Immature natural killer cell (primary cell): ENCODE data around the gene PITRM1. TPM values are rescaled to one million over a fixed set of nuclear protein-coding genes. Genes with fewer than 3 reads are reported as not detected.

ENCODE experiments used
- DNase-seq, 3 donors: peaks; one replicate each; pipeline ENCODE4 v3.0.0; 2022; ENCODE audit warnings: mixed read lengths in 1 of 3
- H3K27ac Mint-ChIP-seq, 6 donors: one replicate each; pipeline ENCODE4 v1.8.0; 2020; ENCODE audit warnings: mixed read lengths in 6 of 6, mild to moderate bottlenecking in 5 of 6, inconsistent platforms in 4 of 6, moderate library complexity in 3 of 6
- H3K27me3 Mint-ChIP-seq, 3 donors: one replicate each; pipeline ENCODE4 v1.8.0; 2020 to 2021; ENCODE audit warnings: low read depth in 3 of 3, mild to moderate bottlenecking in 3 of 3, mixed read lengths in 3 of 3, moderate library complexity in 3 of 3, inconsistent platforms in 1 of 3
- H3K36me3 Mint-ChIP-seq, 3 donors: one replicate each; pipeline ENCODE4 v1.8.0; 2020; ENCODE audit warnings: mixed read lengths in 3 of 3, inconsistent platforms in 2 of 3, mild to moderate bottlenecking in 2 of 3
- H3K4me1 Mint-ChIP-seq, 2 donors: one replicate each; pipeline ENCODE4 v1.8.0; 2020; ENCODE audit warnings: inconsistent platforms in 2 of 2, mild to moderate bottlenecking in 2 of 2, mixed read lengths in 2 of 2, moderate library complexity in 1 of 2
- H3K4me3 Mint-ChIP-seq, 5 donors: one replicate each; pipeline ENCODE4 v1.8.0; 2020; ENCODE audit warnings: mild to moderate bottlenecking in 5 of 5, mixed read lengths in 5 of 5, inconsistent platforms in 3 of 5, moderate library complexity in 3 of 5
- H3K9me3 Mint-ChIP-seq, 6 donors: one replicate each; pipeline ENCODE4 v1.8.0; 2020; ENCODE audit warnings: mild to moderate bottlenecking in 6 of 6, mixed read lengths in 6 of 6, inconsistent platforms in 4 of 6, moderate library complexity in 3 of 6
- polyA plus RNA-seq, 3 donors: library from polyadenylated mRNA; unstranded; fragments of 300-500 nt; fragmentation: Illumina TruSeq; gene quantifications; one replicate each; pipeline ENCODE4 v1.2.3, GENCODE V29; 2021

Gene PITRM1
- polyA plus RNA-seq, 3 donors from 2014 or later, result 25.4 to 52.5 (median 35.2) TPM

- H3K36me3 Mint-ChIP-seq, result peaks cover 3 to 18% (median 4%) of the 10 kb centered on the region in 3 donors
- no peaks in the 10 kb centered on the region for H3K9me3 Mint-ChIP-seq
- H3K27me3 Mint-ChIP-seq, result peaks cover 1 to 6% (median 2%) of the 10 kb centered on the region in 3 donors
- H3K27ac Mint-ChIP-seq, result no peak overlapping the region
- H3K4me1 Mint-ChIP-seq, result no peaks in the 10 kb centered on the region
- DNase-seq, result no peak
- H3K4me3 Mint-ChIP-seq, result no peak overlapping the region
These were observed 46.3 kb downstream of the PITRM1 start for GRCh38 chr10:3126249-3126648.

GRCh38 chr10:3125527-3126170 lies 46.9 kb downstream of the PITRM1 start:
- no peaks in the 10 kb centered on the region for H3K9me3 Mint-ChIP-seq
- H3K4me1 Mint-ChIP-seq, result no peaks in the 10 kb centered on the region
- no peak for DNase-seq
- H3K4me3 Mint-ChIP-seq, result no peak overlapping the region
- H3K27me3 Mint-ChIP-seq, result peaks cover 1 to 6% (median 2%) of the 10 kb centered on the region in 3 donors
- H3K27ac Mint-ChIP-seq, result no peak overlapping the region
- peaks cover 3 to 20% (median 4%) of the 10 kb centered on the region in 3 donors for H3K36me3 Mint-ChIP-seq

GRCh38 chr10:3124412-3125175 lies 48.0 kb downstream of the PITRM1 start:
- Mint-ChIP-seq H3K4me1 (no peaks in the 10 kb centered on the region), H3K27ac (no peak overlapping the region), H3K27me3 (peaks cover 1 to 2% (median 2%) of the 10 kb centered on the region in 3 donors), H3K36me3 (peaks cover 3 to 24% (median 4%) of the 10 kb centered on the region in 3 donors), H3K4me3 (no peak overlapping the region), H3K9me3 (no peaks in the 10 kb centered on the region)
- no peak for DNase-seq

- H3K27me3 Mint-ChIP-seq, result peaks cover 0 to 2% (median 2%) of the 10 kb centered on the region in 3 donors
- no peaks in the 10 kb centered on the region for H3K4me1 Mint-ChIP-seq
- DNase-seq, result no peak
- H3K27ac Mint-ChIP-seq, result no peak overlapping the region
- no peaks in the 10 kb centered on the region for H3K9me3 Mint-ChIP-seq
- peaks cover 5 to 22% (median 6%) of the 10 kb centered on the region in 3 donors for H3K36me3 Mint-ChIP-seq
- no peak overlapping the region for H3K4me3 Mint-ChIP-seq
These were observed 48.8 kb downstream of the PITRM1 start for GRCh38 chr10:3123571-3124411.

- H3K36me3 Mint-ChIP-seq, result peaks cover 9 to 30% (median 15%) of the 10 kb centered on the region in 3 donors
- H3K27ac Mint-ChIP-seq, result no peak overlapping the region
- H3K4me1 Mint-ChIP-seq, result no peaks in the 10 kb centered on the region
These were observed 49.9 kb downstream of the PITRM1 start for GRCh38 chr10:3122486-3123205.

GRCh38 chr10:3122034-3122433 lies 50.5 kb downstream of the PITRM1 start:
- Mint-ChIP-seq H3K27me3 (peaks cover 0 to 2% (median 0%) of the 10 kb centered on the region in 3 donors), H3K27ac (no peak overlapping the region), H3K4me3 (no peak overlapping the region), H3K4me1 (no peaks in the 10 kb centered on the region), H3K36me3 (peaks cover 9 to 30% (median 15%) of the 10 kb centered on the region in 3 donors), H3K9me3 (peaks cover 0 to 1% (median 0%) of the 10 kb centered on the region in 6 donors)
- no peak for DNase-seq

More at GRCh38 chr10:3122486-3123205, 49.9 kb downstream of the PITRM1 start:
- Mint-ChIP-seq H3K4me3 (no peak overlapping the region), H3K9me3 (peaks cover 0 to 1% (median 0%) of the 10 kb centered on the region in 6 donors), H3K27me3 (peaks cover 0 to 2% (median 0%) of the 10 kb centered on the region in 3 donors)
- no peak for DNase-seq

GRCh38 chr10:3119796-3120459 lies 52.7 kb downstream of the PITRM1 start:
- no peak for DNase-seq
- no peak overlapping the region for H3K4me3 Mint-ChIP-seq
- H3K27ac Mint-ChIP-seq, result no peak overlapping the region
- peaks cover 0 to 1% (median 0%) of the 10 kb centered on the region in 6 donors for H3K9me3 Mint-ChIP-seq
- H3K36me3 Mint-ChIP-seq, result peaks cover 9 to 44% (median 15%) of the 10 kb centered on the region in 3 donors
- H3K4me1 Mint-ChIP-seq, result no peaks in the 10 kb centered on the region
- H3K27me3 Mint-ChIP-seq, result no peaks in the 10 kb centered on the region

GRCh38 chr10:3118641-3119091 lies 53.9 kb downstream of the PITRM1 start:
- Mint-ChIP-seq H3K36me3 (peaks cover 11 to 52% (median 16%) of the 10 kb centered on the region in 3 donors), H3K9me3 (peaks cover 0 to 1% (median 0%) of the 10 kb centered on the region in 6 donors), H3K4me1 (no peaks in the 10 kb centered on the region), H3K4me3 (no peak overlapping the region), H3K27ac (no peak overlapping the region), H3K27me3 (no peaks in the 10 kb centered on the region)
- DNase-seq, result no peak

GRCh38 chr10:3117486-3117885 lies 55.1 kb downstream of the PITRM1 start:
- H3K27me3 Mint-ChIP-seq, result no peaks in the 10 kb centered on the region
- peaks cover 0 to 1% (median 0%) of the 10 kb centered on the region in 6 donors for H3K9me3 Mint-ChIP-seq
- no peak overlapping the region for H3K4me3 Mint-ChIP-seq
- H3K27ac Mint-ChIP-seq, result no peak overlapping the region
- H3K4me1 Mint-ChIP-seq, result no peaks in the 10 kb centered on the region
- H3K36me3 Mint-ChIP-seq, result peaks cover 11 to 52% (median 19%) of the 10 kb centered on the region in 3 donors
- DNase-seq, result no peak

GRCh38 chr10:3116508-3117100 lies 56.0 kb downstream of the PITRM1 start:
- H3K36me3 Mint-ChIP-seq, result peaks cover 11 to 49% (median 19%) of the 10 kb centered on the region in 3 donors
- no peak for DNase-seq
- H3K27ac Mint-ChIP-seq, result peak overlapping the region in 1 of 6 donors; percentile 41
- H3K9me3 Mint-ChIP-seq, result peaks cover 0 to 1% (median 0%) of the 10 kb centered on the region in 6 donors
- H3K4me3 Mint-ChIP-seq, result no peak overlapping the region
- no peaks in the 10 kb centered on the region for H3K27me3 Mint-ChIP-seq
- H3K4me1 Mint-ChIP-seq, result no peaks in the 10 kb centered on the region

- peaks cover 19 to 50% (median 27%) of the 10 kb centered on the region in 3 donors for H3K36me3 Mint-ChIP-seq
These were observed 56.9 kb downstream of the PITRM1 start for GRCh38 chr10:3115685-3116084.

GRCh38 chr10:3113343-3113720 lies 59.2 kb downstream of the PITRM1 start:
- DNase-seq, result no peak
- no peak overlapping the region for H3K27ac Mint-ChIP-seq
- H3K36me3 Mint-ChIP-seq, result peaks cover 16 to 43% (median 22%) of the 10 kb centered on the region in 3 donors
- H3K9me3 Mint-ChIP-seq, result no peaks in the 10 kb centered on the region
- no peaks in the 10 kb centered on the region for H3K27me3 Mint-ChIP-seq
- no peak overlapping the region for H3K4me3 Mint-ChIP-seq
- H3K4me1 Mint-ChIP-seq, result no peaks in the 10 kb centered on the region

More at GRCh38 chr10:3115685-3116084, 56.9 kb downstream of the PITRM1 start:
- Mint-ChIP-seq H3K27me3 (no peaks in the 10 kb centered on the region), H3K27ac (no peak overlapping the region), H3K4me3 (no peak overlapping the region), H3K9me3 (peaks cover 0 to 1% (median 0%) of the 10 kb centered on the region in 6 donors), H3K4me1 (no peaks in the 10 kb centered on the region)
- DNase-seq, result no peak
